MCF 10A (cell line): ENCODE measurements around the gene DPH7. TPM values are rescaled to one million over a fixed set of nuclear protein-coding genes. Genes with fewer than 3 reads are reported as not detected.
A peak's percentile ranks its signal among the peaks of the same experiment; 100 is the strongest.

ENCODE experiments used
- BruUV-seq: library from RNA; stranded (reverse); fragments of 400-500 nt; replicated peaks from 2 replicates; lab custom pipeline; 2021; lab: Mats Ljungman, UMichigan
- CTCF ChIA-PET: fragments of 300-600 bp; sonication (Branson Sonifier 250); formaldehyde crosslinking; extraction: SDS; loops from one replicate; lab custom pipeline; 2021; ENCODE audit warnings: antibody characterized with exemption, inconsistent platforms; lab: Yijun Ruan, JAX
- POLR2A ChIA-PET: fragments of 300-600, 350-650 bp; sonication (Branson Sonifier 250); formaldehyde crosslinking; extraction: SDS; loops from one replicate; lab custom pipeline; 2020; ENCODE audit warnings: antibody characterized with exemption, inconsistent platforms; lab: Yijun Ruan, JAX
- DNase-seq: peaks from one replicate; pipeline ENCODE4 v3.0.0-alpha.2; 2018; ENCODE audit not compliant: unreplicated experiment
- H3K27ac Mint-ChIP-seq: one replicate; pipeline ENCODE4 v1.8.0; 2022; ENCODE audit warnings: mild to moderate bottlenecking, low read depth, mixed read lengths; ENCODE audit not compliant: unreplicated experiment
- H3K27me3 Mint-ChIP-seq: one replicate; pipeline ENCODE4 v1.8.0; 2022; ENCODE audit warnings: mixed read lengths; ENCODE audit not compliant: insufficient read depth, unreplicated experiment
- H3K36me3 Mint-ChIP-seq: one replicate; pipeline ENCODE4 v1.8.0; 2022; ENCODE audit warnings: mild to moderate bottlenecking, moderate library complexity, mixed read lengths; ENCODE audit not compliant: insufficient read depth, unreplicated experiment
- H3K4me1 Mint-ChIP-seq: one replicate; pipeline ENCODE4 v1.8.0; 2022; ENCODE audit warnings: mixed read lengths; ENCODE audit not compliant: insufficient read depth, unreplicated experiment
- H3K4me3 Mint-ChIP-seq: one replicate; pipeline ENCODE4 v1.8.0; 2022; ENCODE audit warnings: mild to moderate bottlenecking, moderate library complexity, mixed read lengths; ENCODE audit not compliant: unreplicated experiment
- H3K9me3 Mint-ChIP-seq: one replicate; pipeline ENCODE4 v1.8.0; 2022; ENCODE audit warnings: mixed read lengths; ENCODE audit not compliant: unreplicated experiment
- CTCF ChIP-seq: fragments of 200-600 bp; IDR thresholded peaks from one replicate; pipeline ENCODE4 v1.8.0; 2022; ENCODE audit warnings: antibody characterized with exemption, mild to moderate bottlenecking; ENCODE audit not compliant: unreplicated experiment
- intact Hi-C: fragments of 100-400 bp; cut with micrococcal nuclease; formaldehyde crosslinking; loops from 2 replicates; pipeline ENCODE4 v1.14.1; 2022
- total RNA-seq: library from RNA; stranded (reverse); gene quantifications from 2 replicates; pipeline ENCODE4 v1.2.3, GENCODE V29; 2022

DPH7 gene
- total RNA-seq, 1 experiment from 2014 or later, result 46.4 TPM

DNA sequence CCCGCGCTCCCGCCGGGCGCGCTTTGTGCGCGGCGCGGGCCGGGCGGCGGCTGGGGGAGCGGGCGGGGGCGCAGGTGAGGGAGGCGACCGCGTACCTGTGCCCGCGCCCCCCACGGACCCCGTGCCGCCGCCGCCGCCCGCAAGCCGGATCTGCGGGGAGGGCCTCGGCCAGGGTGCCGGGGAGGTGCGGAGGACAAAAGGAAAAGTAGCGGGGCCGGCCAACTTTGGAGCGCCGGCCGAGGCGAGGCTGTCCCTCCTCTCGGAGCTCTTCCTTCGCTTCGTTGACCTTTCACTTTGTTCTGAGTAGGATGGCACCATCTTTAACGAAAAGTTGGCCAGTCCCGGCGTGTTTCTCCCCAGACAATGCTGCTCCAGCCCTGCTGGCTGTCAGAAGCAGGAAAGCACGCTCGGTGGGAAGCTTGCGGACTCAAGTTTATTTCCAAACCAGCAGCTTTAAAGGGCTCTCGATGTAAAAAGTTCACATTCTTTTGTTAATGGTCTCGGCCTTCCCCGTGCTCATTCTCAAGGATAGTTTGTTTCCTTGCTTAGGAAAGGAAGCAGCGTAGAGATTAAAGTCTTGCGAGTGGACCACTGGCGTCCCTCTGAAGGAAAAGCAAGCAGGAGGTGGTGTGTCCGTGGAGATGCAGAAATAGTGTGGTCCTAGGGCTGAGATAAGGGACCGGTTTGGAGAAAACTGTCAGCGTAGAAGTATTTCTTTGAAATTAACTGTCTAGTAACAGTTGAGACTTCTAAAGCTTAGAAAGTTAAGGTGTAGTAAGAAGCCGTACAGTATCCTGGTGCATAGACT is 40.7 kb upstream of the DPH7 start:
- TF ChIP-seq CTCF, result no peak
- POLR2A ChIA-PET, result interaction anchor here (0.7 to 2.8 kb wide), 22 partner anchors 10 to 996 kb away, joined by 3 to 21 read pairs (median 4); partner anchors contain the start of genes ARRDC1, DPH7, MRPL41 and PNPLA7
- DNase-seq, result peak; percentile 39
- Mint-ChIP-seq H3K36me3 (peaks cover 83% of the 10 kb centered on the region), H3K27ac (peak overlapping the region; percentile 91), H3K4me1 (peaks cover 14% of the 10 kb centered on the region), H3K27me3 (no peaks in the 10 kb centered on the region), H3K4me3 (peak overlapping the region; percentile 95), H3K9me3 (no peaks in the 10 kb centered on the region)
- BruUV-seq, result no TSS peak
- CTCF ChIA-PET, result interaction anchor here (0.7 kb wide), 2 partner anchors 12 to 582 kb away, joined by 3 to 4 read pairs; no protein-coding TSS in a partner anchor
- intact Hi-C loops, result loop anchor here (10.0 kb wide), 1 partner anchor 65 kb away; the partner anchor contains the start of genes MRPL41 and PNPLA7

DNA sequence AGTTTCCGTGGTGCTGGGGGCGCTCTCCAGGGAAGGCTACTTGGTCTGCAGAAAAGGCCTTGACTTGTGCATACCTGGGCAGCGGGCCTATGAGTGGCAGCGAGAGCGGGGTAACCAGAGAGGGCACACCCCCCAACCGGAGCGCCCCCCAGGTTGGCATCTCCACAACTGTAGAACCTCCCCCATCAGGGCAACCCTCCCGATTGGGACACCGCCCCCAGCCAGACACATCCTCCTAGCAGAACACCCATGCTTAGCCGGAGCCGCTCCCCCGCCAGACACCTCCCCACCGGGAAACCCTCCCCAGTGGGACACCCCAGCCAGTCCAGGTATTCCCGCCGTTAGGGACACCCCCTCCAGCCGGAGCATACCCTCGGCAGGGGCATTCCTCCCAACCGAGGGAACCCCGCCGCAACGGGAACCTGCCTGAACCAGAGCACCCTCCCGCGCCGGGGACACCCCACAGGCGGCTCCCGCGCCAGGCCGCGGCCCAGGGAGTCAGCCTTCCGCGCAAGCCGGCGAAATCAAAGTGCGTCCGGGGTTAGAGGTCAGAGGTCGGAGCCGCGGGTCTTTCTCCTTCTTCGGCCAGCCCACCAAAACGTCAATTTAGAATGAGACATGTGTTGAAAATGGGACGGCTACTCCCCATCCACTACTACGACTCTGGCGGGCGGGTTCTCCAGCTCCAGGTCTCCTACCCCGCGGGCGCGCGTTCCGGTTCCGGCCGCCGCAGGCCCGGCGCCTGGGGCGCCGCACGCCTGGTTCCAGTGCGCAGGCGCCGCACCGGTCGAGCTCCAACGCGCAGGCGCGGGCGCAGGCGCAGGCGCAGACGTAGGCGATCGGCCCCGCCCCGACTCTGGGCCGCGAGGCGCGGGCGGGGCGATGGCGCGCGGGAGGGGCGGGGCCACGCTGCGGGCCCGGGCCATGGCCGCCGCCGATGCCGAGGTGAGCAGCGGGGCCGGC is 39.7 kb upstream of the DPH7 start, which contains the start of gene EHMT1:
Gene EHMT1 (plus strand): TSS at position 901 of the 963 bp plus-strand sequence. CDS start 24 bp downstream, at position 925.
- CTCF ChIA-PET, result interaction anchor here (0.6 to 0.7 kb wide), 2 partner anchors 11 to 173 kb away, joined by 4 read pairs; no protein-coding TSS in a partner anchor
- peak within 1 kb of the TSS; percentile 91 for H3K27ac Mint-ChIP-seq
- POLR2A ChIA-PET, result interaction anchor here (0.6 to 2.8 kb wide), 22 partner anchors 8 to 532 kb away, joined by 3 to 21 read pairs (median 4); partner anchors contain the start of genes ARRDC1, DPH7, MRPL41 and PNPLA7
- no peaks in the 10 kb centered on the region for H3K27me3 Mint-ChIP-seq
- no peak for TF ChIP-seq CTCF
- intact Hi-C loops, result loop anchor here (10.0 kb wide), 1 partner anchor 64 kb away; the partner anchor contains the start of genes MRPL41 and PNPLA7
- BruUV-seq, result TSS peak; percentile 59
- H3K4me3 Mint-ChIP-seq, result peak within 1 kb of the TSS; percentile 95
- peaks cover 15% of the 10 kb centered on the region for H3K4me1 Mint-ChIP-seq
- DNase-seq, result peak; percentile 83
- peaks cover 82% of the 10 kb centered on the region for H3K36me3 Mint-ChIP-seq
- H3K9me3 Mint-ChIP-seq, result no peaks in the 10 kb centered on the region

GRCh38 chr9:137615387-137615871 is 36.7 kb upstream of the DPH7 start:
- BruUV-seq, result no TSS peak
- intact Hi-C loops, result loop anchor here (10.0 kb wide), 1 partner anchor 61 kb away; the partner anchor contains the start of genes MRPL41 and PNPLA7
- Mint-ChIP-seq H3K4me3 (no peak overlapping the region), H3K4me1 (peaks cover 38% of the 10 kb centered on the region), H3K9me3 (no peaks in the 10 kb centered on the region), H3K27ac (no peak overlapping the region), H3K27me3 (no peaks in the 10 kb centered on the region), H3K36me3 (peaks cover 90% of the 10 kb centered on the region)
- ChIA-PET POLR2A (no interaction called here), CTCF (interaction anchor here (0.9 kb wide), 1 partner anchor 21 kb away, joined by 3 read pairs; no protein-coding TSS in a partner anchor)
- TF ChIP-seq CTCF, result no peak
- DNase-seq, result no peak
